A549 (cell line): ENCODE measurements around the gene CYFIP2.

Source experiments
- CTCF ChIP-seq: fragments of >200 bp; sonication (Bioruptor Twin); formaldehyde crosslinking; IDR thresholded peaks from 3 replicates; pipeline ENCODE4 v1.5.1; 2016
- ELK1 ChIP-seq: fragments of 150-350 bp; IDR thresholded peaks from 2 replicates; pipeline ENCODE4 v1.6.1; 2014; ENCODE audit warnings: low read depth, mild to moderate bottlenecking, low read length
- EP300 ChIP-seq, 2 experiments: fragments of >200 bp; sonication (Bioruptor Twin); formaldehyde crosslinking; IDR thresholded peaks; 2 replicates in 1 of 2; 3 replicates in 1 of 2; pipeline ENCODE4 v1.6.1; 2016 to 2017
- ESRRA ChIP-seq: fragments of 150-350 bp; IDR thresholded peaks from 2 replicates; pipeline ENCODE4 v1.6.1; 2014; ENCODE audit warnings: mild to moderate bottlenecking, low read length, borderline replicate concordance
- HEYL ChIP-seq: fragments of 250-450 bp; sonication (Bioruptor Pico); IDR thresholded peaks from 2 replicates; pipeline ENCODE4 v1.8.0; 2021; ENCODE audit warnings: mild to moderate bottlenecking, moderate library complexity
- JUN ChIP-seq, 2 experiments: fragments of >200 bp; sonication (Bioruptor Twin); formaldehyde crosslinking; IDR thresholded peaks; 2 replicates in 1 of 2; 3 replicates in 1 of 2; pipeline ENCODE4 v1.6.1; 2016 to 2017
- MAFK ChIP-seq: fragments of 450-650 bp; IDR thresholded peaks from 2 replicates; pipeline ENCODE4 v1.6.1; 2014; ENCODE audit not compliant: partially characterized antibody
- MAX ChIP-seq: IDR thresholded peaks from 2 replicates; pipeline ENCODE4 v1.6.1; 2012
- NPAS2 ChIP-seq: fragments of 250-450 bp; sonication (Bioruptor Pico); IDR thresholded peaks from 2 replicates; pipeline ENCODE4 v1.8.0; 2022; ENCODE audit warnings: mild to moderate bottlenecking, moderate library complexity, borderline replicate concordance
- POLR2A ChIP-seq: IDR thresholded peaks from 2 replicates; pipeline ENCODE4 v1.6.1; 2012; ENCODE audit warnings: mild to moderate bottlenecking, low read length
- REST ChIP-seq: fragments of 200-600 bp; sonication (generic); IDR thresholded peaks from 2 replicates; pipeline ENCODE4 v1.6.1; 2016; ENCODE audit warnings: antibody characterized with exemption, mild to moderate bottlenecking, moderate library complexity
- RFX5 ChIP-seq: fragments of 450-650 bp; IDR thresholded peaks from 2 replicates; pipeline ENCODE4 v1.7.1; 2014; ENCODE audit warnings: antibody characterized with exemption, mild to moderate bottlenecking, moderate library complexity

- no peak for TF ChIP-seq CTCF
- TF ChIP-seq ELK1: no peak
- TF ChIP-seq RFX5: no peak
- TF ChIP-seq NPAS2: no peak
- TF ChIP-seq HEYL (CRISPR knock-in tag): no peak
- no peak for TF ChIP-seq ESRRA
- no peak for TF ChIP-seq POLR2A
- no peak for TF ChIP-seq JUN (IDR thresholded peaks at IDR 0.05)
- TF ChIP-seq REST: no peak
- no peak for TF ChIP-seq MAX
- no peak for TF ChIP-seq MAFK
- no peak for TF ChIP-seq EP300 (IDR thresholded peaks at IDR 0.05)
Measured at GRCh38 chr5:157378509-157378908, 112.6 kb downstream of the CYFIP2 start.
